GM12878 (cell line): ENCODE data around the gene GCA.

Experiments
- FOS ChIP-seq: IDR thresholded peaks from 3 replicates; pipeline ENCODE4 v1.6.1; 2011; ENCODE audit warnings: borderline replicate concordance; ENCODE audit not compliant: insufficient read length; ENCODE audit errors: extremely low read depth
- REST ChIP-seq: IDR thresholded peaks from 2 replicates; pipeline ENCODE4 v1.6.1; 2012; ENCODE audit warnings: mild to moderate bottlenecking, low read depth, low read length
- SUZ12 ChIP-seq: fragments of 200-600 bp; sonication (generic); IDR thresholded peaks from one replicate; pipeline ENCODE4 v1.6.1; 2018; ENCODE audit warnings: antibody characterized with exemption, mild to moderate bottlenecking; ENCODE audit not compliant: unreplicated experiment
- TAF1 ChIP-seq: IDR thresholded peaks from 2 replicates; pipeline ENCODE4 v1.6.1; 2011; ENCODE audit warnings: mild to moderate bottlenecking, low read depth, low read length, borderline replicate concordance
- TCF12 ChIP-seq: IDR thresholded peaks from 2 replicates; pipeline ENCODE4 v1.6.1; 2011; ENCODE audit warnings: low read depth, mild to moderate bottlenecking, low read length
- TF ChIP-seq, protein P1 (sequence below), 3 experiments: IDR thresholded peaks in 2 of 3; conservative IDR thresholded peaks in 1 of 3; 2 replicates each; pipeline ENCODE4 v1.5.1; 2011; ENCODE audit warnings: low read depth in 3 of 3, low read length in 3 of 3, mild to moderate bottlenecking in 3 of 3, control low read depth in 2 of 3, moderate library complexity in 2 of 3, inconsistent platforms in 1 of 3, mixed read lengths in 1 of 3; ENCODE audit not compliant: control insufficient read depth in 2 of 3, insufficient read depth in 1 of 3; ENCODE audit errors: extremely low read depth in 1 of 3

- TF ChIP-seq, protein P1, sequence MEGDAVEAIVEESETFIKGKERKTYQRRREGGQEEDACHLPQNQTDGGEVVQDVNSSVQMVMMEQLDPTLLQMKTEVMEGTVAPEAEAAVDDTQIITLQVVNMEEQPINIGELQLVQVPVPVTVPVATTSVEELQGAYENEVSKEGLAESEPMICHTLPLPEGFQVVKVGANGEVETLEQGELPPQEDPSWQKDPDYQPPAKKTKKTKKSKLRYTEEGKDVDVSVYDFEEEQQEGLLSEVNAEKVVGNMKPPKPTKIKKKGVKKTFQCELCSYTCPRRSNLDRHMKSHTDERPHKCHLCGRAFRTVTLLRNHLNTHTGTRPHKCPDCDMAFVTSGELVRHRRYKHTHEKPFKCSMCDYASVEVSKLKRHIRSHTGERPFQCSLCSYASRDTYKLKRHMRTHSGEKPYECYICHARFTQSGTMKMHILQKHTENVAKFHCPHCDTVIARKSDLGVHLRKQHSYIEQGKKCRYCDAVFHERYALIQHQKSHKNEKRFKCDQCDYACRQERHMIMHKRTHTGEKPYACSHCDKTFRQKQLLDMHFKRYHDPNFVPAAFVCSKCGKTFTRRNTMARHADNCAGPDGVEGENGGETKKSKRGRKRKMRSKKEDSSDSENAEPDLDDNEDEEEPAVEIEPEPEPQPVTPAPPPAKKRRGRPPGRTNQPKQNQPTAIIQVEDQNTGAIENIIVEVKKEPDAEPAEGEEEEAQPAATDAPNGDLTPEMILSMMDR (IDR thresholded peaks at IDR 0.05 in 2 of 3, conservative IDR thresholded peaks at IDR 0.05 in 1 of 3; ENCODE audit: control insufficient read depth in 2 of 3, extremely low read depth in 1 of 3, insufficient read depth in 1 of 3, low read depth in 3 of 3, low read length in 3 of 3) = no peak
- TF ChIP-seq REST (no peak), FOS (no peak), TCF12 (no peak), SUZ12 (no peak), TAF1 (no peak)
Measured at GRCh38 chr2:162342321-162342720, 1.6 kb upstream of the GCA start.
